ENCODE data around the gene GRK5.

- no peak for TF ChIP-seq CTCF (IDR thresholded peaks at IDR 0.05)
- no peak for TF ChIP-seq POLR2A (IDR thresholded peaks at IDR 0.05)
Observed at GRCh38 chr10:119412244-119413092, 205.1 kb downstream of the GRK5 start.

All from right lobe of liver (tissue), 4 donors.